ENCODE results near the gene NOL4L.
"Not testable (repeated sequence)": the region's sequence is repeated elsewhere in the genome, so short reads cannot be mapped to it uniquely, and the experiment has no call there.

GRCh38 chr20:32578062-32578461 is 7.1 kb downstream of the NOL4L start:
- TF ChIP-seq CTCF, POLR2AphosphoS5 (IDR thresholded peaks at IDR 0.05): not testable (repeated sequence)
